A549 (cell line): ENCODE results near the gene SLC4A7. TPM values are rescaled to one million over a fixed set of nuclear protein-coding genes. Genes with fewer than 3 reads are reported as not detected.

ENCODE experiments used
- ATAC-seq, 2 experiments: fragments of 200-7000 bp in 1 of 2; fragments of >200 bp in 1 of 2; cut with Nextera tagmentation in 1 of 2; cut with Tn5 transposase in 1 of 2; 3 replicates each; pipeline versions ENCODE4 v1.8.0 to v1.9.1; 2018 to 2020; ENCODE audit warnings: mild to moderate bottlenecking in 1 of 2, moderate library complexity in 1 of 2
- CTCF ChIA-PET: fragments of 300-600 bp; sonication (Branson Sonifier 250); formaldehyde crosslinking; extraction: SDS; loops from one replicate; lab custom pipeline; 2021; ENCODE audit warnings: antibody characterized with exemption, inconsistent platforms; lab: Yijun Ruan, JAX
- POLR2A ChIA-PET: fragments of 350-600 bp; formaldehyde crosslinking; extraction: SDS; loops from one replicate; lab custom pipeline; 2021; ENCODE audit warnings: antibody characterized with exemption, inconsistent platforms; lab: Yijun Ruan, JAX
- DNase-seq, 2 experiments: peaks; one replicate each; pipeline versions ENCODE4 v3.0.0 to v3.0.0-alpha.2; 2011 to 2016; ENCODE audit warnings: low read depth in 1 of 2, low spot score in 1 of 2
- FAIRE-seq: peaks from 2 replicates; lab custom pipeline; 2011; peaks lifted over from hg19 to GRCh38; lab: Jason Lieb, UNC
- H3K27ac ChIP-seq, 2 experiments: fragments of >200 bp; sonication (Bioruptor Twin); formaldehyde crosslinking; 3 replicates each; pipeline ENCODE4 v1.5.1; 2016 to 2017
- H3K4me1 ChIP-seq: fragments of >200 bp; sonication (Bioruptor Twin); formaldehyde crosslinking; 3 replicates; pipeline ENCODE4 v1.6.1; 2016
- H3K4me2 ChIP-seq: fragments of >200 bp; sonication (Bioruptor Twin); formaldehyde crosslinking; 3 replicates; pipeline ENCODE4 v1.6.1; 2016
- H3K4me3 ChIP-seq: fragments of >200 bp; sonication (Bioruptor Twin); formaldehyde crosslinking; 3 replicates; pipeline ENCODE4 v1.5.1; 2016
- H3K9me3 ChIP-seq: fragments of >200 bp; sonication (Bioruptor Twin); formaldehyde crosslinking; 3 replicates; pipeline ENCODE4 v1.6.1; 2016
- BHLHE40 ChIP-seq: IDR thresholded peaks from 2 replicates; pipeline ENCODE4 v1.6.1; 2012; ENCODE audit warnings: low read depth, low read length, inconsistent platforms
- CHD2 ChIP-seq: fragments of 150-350 bp; IDR thresholded peaks from 2 replicates; pipeline ENCODE4 v1.6.1; 2014; ENCODE audit warnings: low read length; ENCODE audit not compliant: partially characterized antibody
- CHD4 ChIP-seq: fragments of 200-600 bp; sonication (generic); IDR thresholded peaks from 2 replicates; pipeline ENCODE4 v1.6.1; 2016; ENCODE audit warnings: antibody characterized with exemption, mild to moderate bottlenecking, borderline replicate concordance
- FOSL2 ChIP-seq, 2 experiments: fragments of 450-650 bp in 1 of 2; fragments of >200 bp in 1 of 2; sonication (Bioruptor Twin) in 1 of 2; formaldehyde crosslinking; IDR thresholded peaks; 2 replicates each; pipeline versions ENCODE4 v1.5.0 to v1.6.1; 2016 to 2020; ENCODE audit warnings: mild to moderate bottlenecking in 1 of 2, moderate library complexity in 1 of 2
- HDAC2 ChIP-seq: fragments of 200-600 bp; sonication (generic); IDR thresholded peaks from 2 replicates; pipeline ENCODE4 v1.6.1; 2016
- HOXA7 ChIP-seq: fragments of 250-450 bp; sonication (Bioruptor Pico); IDR thresholded peaks from 2 replicates; pipeline ENCODE4 v1.5.0; 2020; ENCODE audit warnings: mild to moderate bottlenecking, moderate library complexity
- JUNB ChIP-seq: fragments of >200 bp; sonication (Bioruptor Twin); formaldehyde crosslinking; IDR thresholded peaks from 2 replicates; pipeline ENCODE4 v1.6.1; 2016
- NFE2L2 ChIP-seq: fragments of 150-350 bp; conservative IDR thresholded peaks from 2 replicates; pipeline ENCODE4 v1.6.1; 2014; ENCODE audit warnings: low read length
- NPAS2 ChIP-seq: fragments of 250-450 bp; sonication (Bioruptor Pico); IDR thresholded peaks from 2 replicates; pipeline ENCODE4 v1.8.0; 2022; ENCODE audit warnings: mild to moderate bottlenecking, moderate library complexity, borderline replicate concordance
- PHF8 ChIP-seq: fragments of 200-600 bp; sonication (generic); IDR thresholded peaks from 2 replicates; pipeline ENCODE4 v1.6.1; 2016; ENCODE audit warnings: low read depth, mild to moderate bottlenecking, antibody characterized with exemption, moderate library complexity, borderline replicate concordance
- POLR2A ChIP-seq: IDR thresholded peaks from 2 replicates; pipeline ENCODE4 v1.6.1; 2012; ENCODE audit warnings: mild to moderate bottlenecking, low read length
- RAD21 ChIP-seq, 2 experiments: fragments of >200 bp in 1 of 2; sonication (Bioruptor Twin) in 1 of 2; formaldehyde crosslinking in 1 of 2; IDR thresholded peaks in 1 of 2; conservative IDR thresholded peaks in 1 of 2; 2 replicates in 1 of 2; 3 replicates in 1 of 2; pipeline ENCODE4 v1.6.1; 2012 to 2018; ENCODE audit warnings: inconsistent platforms in 1 of 2
- RFX5 ChIP-seq: fragments of 450-650 bp; IDR thresholded peaks from 2 replicates; pipeline ENCODE4 v1.7.1; 2014; ENCODE audit warnings: antibody characterized with exemption, mild to moderate bottlenecking, moderate library complexity
- RNF2 ChIP-seq: fragments of 200-600 bp; sonication (generic); IDR thresholded peaks from 2 replicates; pipeline ENCODE4 v1.6.1; 2016; ENCODE audit warnings: low read depth, mild to moderate bottlenecking, antibody characterized with exemption, moderate library complexity, borderline replicate concordance
- TFCP2L1 ChIP-seq: fragments of 250-450 bp; sonication (Bioruptor Pico); IDR thresholded peaks from 2 replicates; pipeline ENCODE4 v1.5.0; 2021; ENCODE audit warnings: mild to moderate bottlenecking
- TP53 ChIP-seq: fragments of 250-450 bp; sonication (Bioruptor Pico); IDR thresholded peaks from 2 replicates; pipeline ENCODE4 v1.5.0; 2021; ENCODE audit warnings: mild to moderate bottlenecking, moderate library complexity
- ZFP36 ChIP-seq: fragments of 450-650 bp; IDR thresholded peaks from 2 replicates; pipeline ENCODE4 v1.6.1; 2014; ENCODE audit warnings: borderline replicate concordance; ENCODE audit not compliant: partially characterized antibody
- ZNF302 ChIP-seq: fragments of 250-450 bp; sonication (Bioruptor Pico); IDR thresholded peaks from 2 replicates; pipeline ENCODE4 v1.9.0; 2021; ENCODE audit warnings: inconsistent platforms, mild to moderate bottlenecking, moderate library complexity
- ZSCAN20 ChIP-seq: fragments of 250-450 bp; sonication (Bioruptor Pico); IDR thresholded peaks from 2 replicates; pipeline ENCODE4 v1.8.0; 2022; ENCODE audit warnings: mild to moderate bottlenecking, moderate library complexity
- WGBS: methylation state at CpG from one replicate; pipeline ENCODE4 v1.1.6; 2017; ENCODE audit errors: missing lambda C conversion rate; 5-methylcytosine and 5-hydroxymethylcytosine counted together
- polyA plus RNA-seq, 4 experiments: library from polyadenylated mRNA; depleted of rRNA in 3 of 4; stranded (reverse); fragments of >200 nt; fragmentation: RNase III in 1 of 4; extraction: RNeasy Plus Mini Kit Qiagen cat#74134 plus additional on column Dnase treatment in 1 of 4; gene quantifications; 2 replicates in 3 of 4; 3 replicates in 1 of 4; pipeline ENCODE4 v1.2.3, GENCODE V29; 2011 to 2017
- TF ChIP-seq, protein P1 (sequence below): fragments of 250-450 bp; sonication (Bioruptor Pico); IDR thresholded peaks from 2 replicates; pipeline ENCODE4 v1.5.0; 2020; ENCODE audit warnings: low read depth, mild to moderate bottlenecking, moderate library complexity
- TF ChIP-seq, protein P2 (sequence below): fragments of 150-350 bp; IDR thresholded peaks from 2 replicates; pipeline ENCODE4 v1.6.1; 2014; ENCODE audit warnings: low read depth, mild to moderate bottlenecking, low read length
- TF ChIP-seq, protein P3 (sequence below): fragments of 450-650 bp; IDR thresholded peaks from 2 replicates; pipeline ENCODE4 v1.6.1; 2014; ENCODE audit warnings: antibody characterized with exemption

SLC4A7 gene
- polyA plus RNA-seq, 2 of the 4 experiments (the other 2 are of a cell fraction), result 35.1 to 70.2 TPM

DNA sequence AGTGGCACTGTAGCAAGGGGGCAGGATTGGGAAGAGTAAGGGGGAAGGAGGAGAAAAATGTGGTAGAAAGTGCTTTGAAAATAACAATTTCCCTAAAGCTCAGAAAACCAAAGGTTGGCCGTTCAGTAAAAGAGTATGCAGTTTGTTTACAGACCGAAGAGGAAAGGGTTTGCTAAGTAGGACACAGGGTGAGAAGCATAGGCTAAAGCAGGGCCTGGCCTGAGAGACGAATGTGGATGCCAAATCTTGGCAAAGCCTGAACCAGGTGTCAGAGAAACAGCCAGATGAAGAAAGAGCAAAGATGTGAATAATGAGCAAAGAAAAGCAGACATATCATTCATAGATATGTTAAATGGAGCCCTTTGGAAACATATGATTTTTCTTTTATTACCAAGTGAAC is 132.1 kb downstream of the SLC4A7 start:
- Histone ChIP-seq H3K27ac (no peak overlapping the region), H3K4me2 (no peak overlapping the region), H3K4me1 (no peaks in the 10 kb centered on the region)
- DNase-seq (no peak), ATAC-seq (no peak)
- CTCF ChIA-PET, result interaction anchor here (0.6 kb wide), 1 partner anchor 14 kb away, joined by 4 read pairs; no protein-coding TSS in a partner anchor
- TF ChIP-seq CHD4 (no peak), TFCP2L1 (CRISPR knock-in tag) (no peak), ZFP36 (no peak), RFX5 (no peak), NFE2L2 (no peak), BHLHE40 (no peak), POLR2A (no peak), CHD2 (no peak), JUNB (no peak), PHF8 (no peak), HOXA7 (CRISPR knock-in tag) (no peak), ZSCAN20 (CRISPR knock-in tag) (no peak), RAD21 (conservative IDR thresholded peaks at IDR 0.05 in 1 of 2, IDR thresholded peaks at IDR 0.05 in 1 of 2) (no peak)
- TF ChIP-seq, protein P1, sequence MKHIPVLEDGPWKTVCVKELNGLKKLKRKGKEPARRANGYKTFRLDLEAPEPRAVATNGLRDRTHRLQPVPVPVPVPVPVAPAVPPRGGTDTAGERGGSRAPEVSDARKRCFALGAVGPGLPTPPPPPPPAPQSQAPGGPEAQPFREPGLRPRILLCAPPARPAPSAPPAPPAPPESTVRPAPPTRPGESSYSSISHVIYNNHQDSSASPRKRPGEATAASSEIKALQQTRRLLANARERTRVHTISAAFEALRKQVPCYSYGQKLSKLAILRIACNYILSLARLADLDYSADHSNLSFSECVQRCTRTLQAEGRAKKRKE, result no peak
- TF ChIP-seq, protein P2, sequence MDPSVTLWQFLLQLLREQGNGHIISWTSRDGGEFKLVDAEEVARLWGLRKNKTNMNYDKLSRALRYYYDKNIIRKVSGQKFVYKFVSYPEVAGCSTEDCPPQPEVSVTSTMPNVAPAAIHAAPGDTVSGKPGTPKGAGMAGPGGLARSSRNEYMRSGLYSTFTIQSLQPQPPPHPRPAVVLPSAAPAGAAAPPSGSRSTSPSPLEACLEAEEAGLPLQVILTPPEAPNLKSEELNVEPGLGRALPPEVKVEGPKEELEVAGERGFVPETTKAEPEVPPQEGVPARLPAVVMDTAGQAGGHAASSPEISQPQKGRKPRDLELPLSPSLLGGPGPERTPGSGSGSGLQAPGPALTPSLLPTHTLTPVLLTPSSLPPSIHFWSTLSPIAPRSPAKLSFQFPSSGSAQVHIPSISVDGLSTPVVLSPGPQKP, result no peak
- TF ChIP-seq, all 56 proteins: peak for 0
- no peak overlapping the region for H3K4me3 ChIP-seq
- FAIRE-seq, result no peak
- no peaks in the 10 kb centered on the region for H3K9me3 ChIP-seq
- 63% methylated on average over 3 of the region's 3 CpGs for WGBS
- POLR2A ChIA-PET, result no interaction called here

DNA sequence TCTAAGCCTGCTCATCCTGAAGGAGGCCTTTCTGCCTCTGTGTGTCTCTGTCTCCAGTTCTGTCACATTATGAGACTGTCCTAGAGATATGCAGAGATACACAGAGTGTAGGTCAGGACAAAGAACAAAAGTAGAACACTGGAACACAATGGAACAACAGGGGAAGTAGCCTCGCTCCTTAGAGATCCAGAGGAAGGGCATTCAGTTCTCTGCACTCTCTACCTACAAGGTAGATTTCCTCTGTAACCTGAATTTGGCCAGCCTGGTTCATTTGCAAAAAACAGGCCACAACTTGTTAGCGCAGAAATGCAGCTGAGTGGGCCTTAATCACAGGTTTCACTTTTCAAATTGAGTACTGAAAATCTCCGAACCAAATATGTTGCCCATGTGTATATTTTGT is 134.4 kb downstream of the SLC4A7 start:
- Histone ChIP-seq H3K4me1 (no peaks in the 10 kb centered on the region), H3K9me3 (no peaks in the 10 kb centered on the region), H3K4me2 (no peak overlapping the region), H3K4me3 (no peak overlapping the region), H3K27ac (no peak overlapping the region)
- 92% methylated on average over 3 of the region's 3 CpGs for WGBS
- no peak for DNase-seq
- TF ChIP-seq NPAS2 (CRISPR knock-in tag), result no peak
- no peak for TF ChIP-seq TP53 (CRISPR knock-in tag)
- no peak for TF ChIP-seq HDAC2
- TF ChIP-seq ZNF302 (CRISPR knock-in tag), result no peak
- TF ChIP-seq, protein P3, sequence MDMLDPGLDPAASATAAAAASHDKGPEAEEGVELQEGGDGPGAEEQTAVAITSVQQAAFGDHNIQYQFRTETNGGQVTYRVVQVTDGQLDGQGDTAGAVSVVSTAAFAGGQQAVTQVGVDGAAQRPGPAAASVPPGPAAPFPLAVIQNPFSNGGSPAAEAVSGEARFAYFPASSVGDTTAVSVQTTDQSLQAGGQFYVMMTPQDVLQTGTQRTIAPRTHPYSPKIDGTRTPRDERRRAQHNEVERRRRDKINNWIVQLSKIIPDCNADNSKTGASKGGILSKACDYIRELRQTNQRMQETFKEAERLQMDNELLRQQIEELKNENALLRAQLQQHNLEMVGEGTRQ, result no peak
- FAIRE-seq, result no peak
- ATAC-seq, result no peak
- CTCF ChIA-PET, result interaction anchor here (0.6 to 1.7 kb wide), 5 partner anchors 8 to 117 kb away, joined by 3 to 6 read pairs (median 4); no protein-coding TSS in a partner anchor
- POLR2A ChIA-PET, result no interaction called here

DNA sequence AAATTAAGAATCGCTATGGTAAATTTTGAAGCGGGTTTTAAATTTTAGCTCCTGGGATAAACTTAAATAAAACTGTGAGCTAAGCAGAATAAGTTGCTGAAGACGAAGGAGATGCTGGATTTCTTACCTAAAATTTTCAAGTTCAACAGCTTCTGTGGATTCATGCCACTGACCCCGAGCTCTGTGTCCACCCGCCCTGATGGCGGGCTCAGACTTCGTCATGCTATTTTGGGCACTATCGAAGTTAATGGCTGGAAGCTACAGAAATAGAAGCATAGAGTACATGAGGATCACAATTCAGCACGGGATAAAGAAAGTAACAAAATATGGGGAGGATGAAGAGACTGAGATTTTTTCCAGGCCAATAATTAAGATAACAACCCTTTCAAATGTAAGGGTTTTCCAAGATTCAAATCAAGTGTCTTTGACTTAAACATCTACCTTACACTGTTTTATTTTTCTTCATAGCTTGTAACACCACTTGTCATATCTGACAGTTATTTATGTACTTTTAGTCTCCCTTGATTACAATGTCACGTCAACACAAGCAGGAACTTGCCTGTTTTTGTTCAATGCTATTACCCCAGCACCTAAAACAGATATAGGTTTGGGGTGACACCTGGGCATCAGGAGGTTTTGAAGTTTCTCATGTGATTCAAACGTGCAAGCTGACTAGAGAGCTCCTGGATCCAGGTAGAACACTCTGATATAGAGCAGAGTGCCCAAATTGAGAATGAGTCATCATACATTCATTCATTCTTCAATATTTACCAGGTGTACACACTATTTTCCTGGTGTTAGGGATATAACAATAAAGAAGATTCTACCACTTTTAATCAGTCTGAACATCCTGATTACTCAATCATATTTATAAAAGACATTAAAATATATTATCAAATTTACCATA is 138.0 kb downstream of the SLC4A7 start:
- 82% methylated on average over 11 of the region's 11 CpGs for WGBS
- H3K4me2 ChIP-seq, result no peak overlapping the region
- TF ChIP-seq RNF2 (no peak), FOSL2 (IDR thresholded peaks at IDR 0.05) (no peak), FOSL2 (CRISPR knock-in tag; IDR thresholded peaks at IDR 0.05) (peak; percentile 41)
- no peak for ATAC-seq
- H3K4me3 ChIP-seq, result no peak overlapping the region
- H3K4me1 ChIP-seq, result no peaks in the 10 kb centered on the region
- no peaks in the 10 kb centered on the region for H3K9me3 ChIP-seq
- ChIA-PET POLR2A (no interaction called here), CTCF (interaction anchor here (1.2 to 2.5 kb wide), 4 partner anchors 8 to 20 kb away, joined by 3 to 10 read pairs (median 4); no protein-coding TSS in a partner anchor)
- no peak overlapping the region for H3K27ac ChIP-seq
- DNase-seq, result no peak
- FAIRE-seq, result peak; percentile 23
